CD4-positive, CD25-positive, alpha-beta regulatory T cell (primary cell): Measurements from ENCODE around the gene NBPF19. TPM values are rescaled to one million over a fixed set of nuclear protein-coding genes. Genes with fewer than 3 reads are reported as not detected.
"Not testable (repeated sequence)": the region's sequence is repeated elsewhere in the genome, so short reads cannot be mapped to it uniquely, and the experiment has no call there.

ENCODE experiments used
- ATAC-seq, 2 donors: fragments of 150-1000 bp; cut with Tn5 transposase; one replicate each; pipeline ENCODE4 v1.10.0; 2021; ENCODE audit warnings: low read depth in 2 of 2, moderate number of reproducible peaks in 2 of 2, moderate library complexity in 1 of 2
- DNase-seq, 3 donors: peaks; one replicate each; pipeline versions ENCODE4 v3.0.0 to v3.0.0-alpha.2; 2012 to 2022; ENCODE audit warnings: mixed read lengths in 1 of 3
- H3K27ac ChIP-seq: one replicate; pipeline ENCODE4 v1.7.0; 2013; ENCODE audit warnings: mild to moderate bottlenecking, low read length; ENCODE audit not compliant: insufficient read depth, poor library complexity, severe bottlenecking
- H3K27me3 ChIP-seq: one replicate; pipeline ENCODE4 v1.7.0; 2013; ENCODE audit warnings: low read length; ENCODE audit not compliant: control insufficient read depth, insufficient read depth
- H3K36me3 ChIP-seq: one replicate; pipeline ENCODE4 v1.7.0; 2013; ENCODE audit warnings: mild to moderate bottlenecking, low read length, moderate library complexity; ENCODE audit not compliant: control insufficient read depth, insufficient read depth
- H3K4me1 ChIP-seq: 2 replicates; pipeline ENCODE4 v1.7.0; 2013; ENCODE audit warnings: mild to moderate bottlenecking, low read length; ENCODE audit not compliant: insufficient read depth, control insufficient read depth, poor library complexity, severe bottlenecking
- H3K4me3 ChIP-seq: one replicate; pipeline ENCODE4 v1.7.0; 2013; ENCODE audit warnings: low read depth, mild to moderate bottlenecking, low read length, moderate library complexity
- H3K9me3 ChIP-seq, 2 experiments: 1 replicate in 1 of 2; 2 replicates in 1 of 2; pipeline ENCODE4 v1.7.0; 2013; ENCODE audit warnings: low read length in 2 of 2, mild to moderate bottlenecking in 1 of 2, moderate library complexity in 1 of 2; ENCODE audit not compliant: control insufficient read depth in 2 of 2
- H3K27ac Mint-ChIP-seq, 3 donors: one replicate each; pipeline ENCODE4 v1.8.0; 2020 to 2022; ENCODE audit warnings: mild to moderate bottlenecking in 3 of 3, mixed read lengths in 3 of 3, moderate library complexity in 2 of 3
- H3K27me3 Mint-ChIP-seq: one replicate; pipeline ENCODE4 v1.8.0; 2022; ENCODE audit warnings: mild to moderate bottlenecking, mixed read lengths
- H3K36me3 Mint-ChIP-seq: one replicate; pipeline ENCODE4 v1.8.0; 2020; ENCODE audit warnings: mixed read lengths
- H3K4me1 Mint-ChIP-seq, 4 donors: one replicate each; pipeline ENCODE4 v1.8.0; 2020 to 2022; ENCODE audit warnings: mixed read lengths in 4 of 4, mild to moderate bottlenecking in 1 of 4
- H3K4me3 Mint-ChIP-seq, 4 donors: one replicate each; pipeline ENCODE4 v1.8.0; 2020 to 2022; ENCODE audit warnings: mild to moderate bottlenecking in 4 of 4, mixed read lengths in 4 of 4, moderate library complexity in 3 of 4
- H3K9me3 Mint-ChIP-seq, 7 donors: one replicate each; pipeline ENCODE4 v1.8.0; 2020 to 2022; ENCODE audit warnings: mixed read lengths in 7 of 7, mild to moderate bottlenecking in 3 of 7, moderate library complexity in 2 of 7
- polyA plus RNA-seq, 4 donors: library from polyadenylated mRNA; unstranded; fragments of 300-500 nt; fragmentation: Illumina TruSeq; gene quantifications; one replicate each; pipeline ENCODE4 v1.2.3, GENCODE V29; 2021
- total RNA-seq: library from RNA; stranded (reverse); gene quantifications from one replicate; pipeline ENCODE4 v1.2.3, GENCODE V29; 2022

NBPF19 gene
- total and polyA plus RNA-seq, 5 donors from 2014 or later, result 1.7 to 54.2 (median 1.8) TPM

- not testable (repeated sequence) for H3K36me3 ChIP-seq, H3K9me3 ChIP-seq, H3K4me3 Mint-ChIP-seq, H3K27me3 ChIP-seq, ATAC-seq, H3K36me3 Mint-ChIP-seq, DNase-seq, H3K4me3 ChIP-seq, H3K4me1 ChIP-seq, H3K9me3 Mint-ChIP-seq, H3K27me3 Mint-ChIP-seq, H3K4me1 Mint-ChIP-seq, H3K27ac ChIP-seq, H3K27ac Mint-ChIP-seq
Measured at GRCh38 chr1:149565485-149565884, 90.6 kb downstream of the NBPF19 start.

DNA sequence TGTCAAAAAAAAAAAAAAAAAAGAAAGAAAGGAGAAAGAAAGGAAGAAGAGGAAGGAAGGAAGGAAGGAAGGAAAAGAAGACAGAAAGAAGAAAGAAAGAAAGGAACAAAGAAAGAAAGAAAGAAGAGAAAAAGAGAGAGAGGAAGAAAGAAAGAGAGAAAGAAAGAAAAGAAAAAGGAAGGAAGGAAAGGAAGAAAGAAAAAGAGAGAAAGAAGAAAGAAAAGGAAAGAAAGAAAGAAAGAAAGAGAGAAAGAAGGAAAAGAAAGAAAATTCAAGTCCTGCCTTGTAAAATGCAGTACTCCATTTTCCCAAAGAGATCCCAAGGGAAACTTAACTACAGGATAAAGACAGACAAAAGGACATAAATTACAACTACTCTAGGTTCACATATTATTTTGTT lies 97.9 kb downstream of the NBPF19 start:
- DNase-seq, H3K27ac Mint-ChIP-seq, H3K4me3 ChIP-seq, H3K27me3 Mint-ChIP-seq, H3K27ac ChIP-seq, H3K4me1 ChIP-seq, H3K27me3 ChIP-seq, H3K4me1 Mint-ChIP-seq, H3K36me3 Mint-ChIP-seq, H3K9me3 Mint-ChIP-seq, H3K4me3 Mint-ChIP-seq, H3K36me3 ChIP-seq, H3K9me3 ChIP-seq, ATAC-seq: not testable (repeated sequence)

DNA sequence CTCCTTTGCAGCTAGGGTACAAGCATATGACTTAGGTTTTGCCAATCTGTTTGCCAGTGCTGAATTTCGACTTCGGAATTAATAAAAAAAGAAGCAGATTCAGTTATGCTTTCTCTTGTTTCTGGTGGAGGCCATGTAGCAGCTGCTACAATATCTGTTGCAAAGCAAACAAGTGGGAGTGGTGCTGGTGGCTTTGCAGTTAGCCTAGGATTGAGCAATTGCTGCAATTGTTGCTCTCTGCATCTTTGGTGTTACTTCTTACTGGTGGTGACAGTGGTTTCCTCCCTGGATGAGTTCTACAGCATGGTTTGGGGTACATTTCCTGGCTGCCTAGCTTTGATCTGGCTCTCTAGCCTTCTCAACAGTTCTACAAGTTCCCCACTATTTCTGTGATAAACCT lies 110.7 kb downstream of the NBPF19 start:
- not testable (repeated sequence) for ATAC-seq, H3K27me3 ChIP-seq, H3K27me3 Mint-ChIP-seq, H3K36me3 Mint-ChIP-seq, H3K4me1 Mint-ChIP-seq, H3K9me3 ChIP-seq, H3K36me3 ChIP-seq, H3K9me3 Mint-ChIP-seq, H3K4me1 ChIP-seq
- H3K27ac ChIP-seq, result peak overlapping the region; percentile 23
- Mint-ChIP-seq H3K27ac (peak overlapping the region in 1 of 3 donors; percentile 77), H3K4me3 (peak overlapping the region in 3 of 4 donors; percentile 26 to 70 (median 52))
- peak overlapping the region; percentile 41 for H3K4me3 ChIP-seq
- DNase-seq, result peak in 2 of 3 donors; percentile 39 to 69

Other genes with a start within 250 kb of the NBPF19 start
- not detected for gene PPIAL4C, start 108.8 kb downstream of the NBPF19 start, total RNA-seq
- under 1 TPM in 1 of 4 donors, not detected in 3; 0.40 TPM for gene PPIAL4C, start 108.8 kb downstream of the NBPF19 start, polyA plus RNA-seq